ENCODE results near the gene ASPG.

- TF ChIP-seq CTCF (conservative IDR thresholded peaks at IDR 0.05) = no peak
- no peak for TF ChIP-seq ZFX (IDR thresholded peaks at IDR 0.05)
These were observed 1.4 kb downstream of the ASPG start for GRCh38 chr14:104086661-104087461.

Measured in C4-2B (cell line).